GM18873 (cell line): ENCODE results near the gene SNIP1.
"Not testable (repeated sequence)": the region's sequence is repeated elsewhere in the genome, so short reads cannot be mapped to it uniquely, and the experiment has no call there.

ENCODE experiments used
- ATAC-seq: cut with Tn5 transposase; IDR thresholded peaks from one replicate; pipeline ENCODE4 v1.9.1; 2021; ENCODE audit warnings: mild to moderate bottlenecking, moderate library complexity, moderate number of reproducible peaks; ENCODE audit not compliant: unreplicated experiment, low FRiP score

Gene SNIP1

DNA sequence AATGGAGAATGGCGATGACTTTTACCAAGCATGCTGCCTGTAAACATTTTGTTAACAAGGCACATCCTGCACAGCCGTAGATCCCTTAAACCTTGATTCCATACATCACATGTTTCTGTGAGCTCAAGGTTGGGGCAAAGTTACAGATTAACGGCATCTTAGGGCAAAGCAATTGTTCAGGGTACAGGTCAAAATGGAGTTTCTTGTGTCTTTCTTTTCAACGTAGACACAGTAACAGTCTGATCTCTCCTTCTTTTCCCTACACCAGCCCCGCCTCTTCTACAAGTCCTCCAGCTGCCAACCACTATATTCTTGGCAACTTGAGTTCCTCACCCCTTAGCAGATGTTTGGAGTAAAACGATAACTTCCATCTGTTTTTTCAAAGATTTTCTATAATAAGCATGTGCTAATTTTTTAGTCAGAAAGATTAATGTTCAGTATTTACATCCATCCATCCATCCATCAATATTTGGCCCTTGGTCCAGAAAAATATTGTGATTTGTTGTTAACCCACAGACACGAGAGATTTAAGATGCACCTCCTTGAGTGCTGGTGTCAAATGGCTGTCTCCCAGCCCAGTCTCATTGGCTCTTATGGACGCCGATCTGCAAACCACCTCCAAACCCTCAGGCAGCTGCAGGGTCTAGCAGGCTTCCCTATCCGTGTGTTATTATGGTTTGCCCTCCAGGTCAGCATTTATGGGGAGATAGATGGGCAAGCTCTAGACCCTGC is 6.5 kb upstream of the SNIP1 start:
- no peak for ATAC-seq

DNA sequence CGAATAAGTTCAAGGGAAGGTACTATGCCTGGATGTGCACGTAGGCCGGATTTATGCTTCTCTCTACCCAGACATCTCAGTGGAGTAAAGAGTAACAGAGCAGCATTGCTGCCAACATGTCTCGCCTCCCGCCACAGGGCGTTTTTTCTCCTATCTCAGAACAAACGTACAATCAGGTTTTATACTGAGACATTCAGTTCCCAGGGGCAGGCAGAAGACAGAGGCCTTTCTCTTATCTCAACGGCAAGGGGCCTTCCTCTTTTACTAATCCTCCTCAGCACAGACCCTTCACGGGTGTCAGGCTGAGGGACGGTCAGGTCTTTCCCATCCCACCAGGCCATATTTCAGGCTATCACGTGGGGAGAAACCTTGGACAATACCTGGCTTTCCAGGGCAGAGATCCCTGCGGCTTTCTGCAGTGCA is 5.9 kb upstream of the SNIP1 start:
- not testable (repeated sequence) for ATAC-seq

- ATAC-seq, result no peak
These were observed 5.0 kb upstream of the SNIP1 start for GRCh38 chr1:37559080-37559479.

DNA sequence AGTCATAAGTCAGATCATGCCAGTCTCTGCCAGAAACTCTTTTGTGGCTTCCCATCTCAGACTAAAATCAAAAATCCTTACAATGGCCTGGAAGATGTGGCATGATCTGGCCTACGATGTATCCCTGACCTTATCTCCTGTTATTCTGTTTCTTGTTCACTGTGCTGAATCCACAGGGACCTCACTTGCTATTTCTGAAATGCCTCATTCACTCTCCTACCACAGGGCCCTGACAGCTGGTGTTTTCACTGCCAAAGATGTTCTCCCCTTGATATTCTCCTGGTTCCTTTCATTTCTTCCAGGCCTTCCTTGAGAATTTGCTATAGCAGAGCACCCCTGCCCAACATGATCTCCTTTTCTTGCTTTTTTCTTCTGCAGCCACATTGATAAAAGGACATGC is 4.3 kb upstream of the SNIP1 start:
- ATAC-seq, result no peak

- ATAC-seq, result no peak
These were observed 3.3 kb upstream of the SNIP1 start for GRCh38 chr1:37557402-37557801.

DNA sequence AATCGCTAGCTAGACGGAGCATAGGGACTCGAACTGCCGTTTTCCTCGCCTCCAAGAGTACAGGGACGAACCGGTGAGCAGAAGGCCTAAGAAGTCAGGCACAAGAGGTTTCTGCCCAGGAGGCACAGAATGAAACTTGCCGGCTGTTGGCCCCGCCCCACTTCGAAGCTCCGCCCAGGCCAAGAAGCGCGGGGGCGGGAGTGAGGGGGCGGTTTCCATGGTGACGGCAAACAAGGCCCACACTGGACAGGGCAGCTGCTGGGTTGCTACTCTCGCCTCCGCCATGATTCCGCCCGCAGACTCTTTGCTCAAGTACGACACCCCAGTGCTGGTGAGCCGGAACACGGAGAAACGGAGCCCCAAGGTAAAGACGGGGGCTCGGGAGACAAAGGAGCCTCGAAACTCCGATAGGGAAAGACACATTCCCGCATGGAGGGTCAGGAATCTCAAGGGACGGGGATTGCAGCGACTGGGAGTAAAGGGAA is 2.7 kb upstream of the SNIP1 start, which contains the start of gene DNALI1:
Gene DNALI1, plus strand, starts transcription at position 229 of the 485 bp plus-strand sequence. Its CDS starts 55 bp downstream, at position 284.
- ATAC-seq, result no peak

DNA sequence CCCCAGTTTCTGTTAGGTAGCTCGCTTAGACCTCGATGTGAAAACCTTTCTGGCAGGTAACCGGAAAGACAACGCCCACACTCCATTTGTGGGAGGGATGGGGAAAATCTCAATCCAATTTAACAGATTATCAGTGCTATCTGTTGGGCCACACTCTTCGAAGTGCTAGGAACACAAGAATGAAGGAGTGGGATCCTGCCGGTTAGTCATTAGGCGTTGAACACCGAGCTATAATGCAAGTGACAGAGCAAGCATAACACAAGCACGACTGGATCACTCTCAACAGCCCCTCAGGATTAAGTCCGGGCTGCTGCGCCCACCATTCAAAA is 531 bp downstream of the SNIP1 start:
- ATAC-seq, result no peak

- no peak for ATAC-seq
These were observed 4.8 kb downstream of the SNIP1 start for GRCh38 chr1:37549341-37549740.

DNA sequence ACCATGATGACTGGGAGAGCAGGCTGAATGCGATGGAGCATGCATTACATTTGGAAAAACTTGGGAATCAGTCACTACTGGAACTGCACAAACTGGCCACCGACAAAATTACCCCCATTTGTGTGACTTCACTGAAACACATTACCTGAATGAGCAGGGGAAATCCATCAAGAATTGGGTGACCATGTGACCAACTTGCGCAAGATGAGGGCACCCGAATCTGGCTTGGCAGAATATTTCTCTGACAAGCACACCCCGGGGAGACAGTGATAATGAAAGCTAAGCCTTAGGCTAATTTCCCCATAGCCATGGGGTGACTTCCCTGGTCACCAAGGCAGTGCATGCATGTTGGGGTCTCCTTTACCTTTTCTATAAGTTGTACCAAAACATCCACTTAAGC is 9.1 kb downstream of the SNIP1 start:
- no peak for ATAC-seq

DNA sequence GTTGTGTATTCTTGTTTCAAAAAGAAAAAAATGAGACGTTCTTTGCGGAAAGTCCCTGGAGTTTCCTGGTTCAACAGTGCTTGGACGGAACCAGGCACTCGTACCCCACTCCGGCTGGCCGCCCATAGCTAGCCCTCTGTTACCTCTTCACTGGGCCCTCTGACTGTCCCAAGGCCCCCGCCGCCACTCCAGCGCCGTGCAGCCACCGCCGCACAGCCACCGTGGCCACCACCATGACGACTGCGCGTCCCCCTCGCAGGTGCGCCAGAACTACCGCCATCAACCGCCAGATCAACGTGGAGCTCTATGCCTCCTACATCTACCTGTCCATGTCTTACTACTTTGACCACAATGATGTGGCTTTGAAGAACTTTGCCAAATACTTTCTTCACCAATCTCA is 9.6 kb downstream of the SNIP1 start:
- no peak for ATAC-seq

- ATAC-seq, result no peak
These were observed 13.9 kb downstream of the SNIP1 start for GRCh38 chr1:37540036-37540785.

- ATAC-seq, result not testable (repeated sequence)
These were observed 14.9 kb downstream of the SNIP1 start for GRCh38 chr1:37539154-37539553.

- ATAC-seq, result no peak
These were observed 16.7 kb downstream of the SNIP1 start for GRCh38 chr1:37537378-37537777.

GRCh38 chr1:37533317-37534093 is 20.6 kb downstream of the SNIP1 start:
- no peak for ATAC-seq

DNA sequence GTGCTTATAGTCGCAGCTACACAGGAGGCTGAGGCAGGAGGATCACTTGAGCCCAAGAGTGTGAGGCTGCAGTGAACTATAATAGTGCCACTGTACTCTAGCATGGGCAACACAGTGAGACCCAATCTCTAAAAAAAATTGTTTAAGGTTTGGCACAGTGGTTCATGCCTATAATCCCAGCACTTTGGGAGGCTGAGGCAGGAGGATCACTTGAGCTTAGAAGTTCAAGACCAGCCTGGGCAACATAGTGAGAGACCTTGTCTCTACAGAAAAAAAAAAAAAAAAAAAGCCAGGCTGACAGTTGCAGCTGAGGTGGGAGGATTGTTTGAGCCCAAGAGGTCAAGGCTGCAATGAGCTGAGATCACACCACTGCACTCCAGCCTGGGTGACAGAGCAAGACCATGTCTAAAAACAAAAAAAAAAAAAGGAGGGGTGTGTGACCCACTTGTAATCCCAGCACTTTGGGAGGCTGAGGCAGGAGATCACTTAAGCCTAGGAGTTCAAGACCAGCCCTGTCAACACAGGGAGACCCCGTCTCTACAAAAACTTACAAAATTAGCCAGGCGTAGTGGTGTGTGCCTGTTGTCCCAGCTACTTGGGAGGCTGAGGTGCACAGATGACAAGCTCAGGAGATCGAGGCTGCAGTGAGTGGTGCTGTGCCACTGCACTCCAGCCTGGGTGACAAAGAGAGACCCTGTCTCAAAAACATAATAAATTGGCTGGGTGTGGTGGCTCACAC is 21.5 kb downstream of the SNIP1 start:
- ATAC-seq, result not testable (repeated sequence)

DNA sequence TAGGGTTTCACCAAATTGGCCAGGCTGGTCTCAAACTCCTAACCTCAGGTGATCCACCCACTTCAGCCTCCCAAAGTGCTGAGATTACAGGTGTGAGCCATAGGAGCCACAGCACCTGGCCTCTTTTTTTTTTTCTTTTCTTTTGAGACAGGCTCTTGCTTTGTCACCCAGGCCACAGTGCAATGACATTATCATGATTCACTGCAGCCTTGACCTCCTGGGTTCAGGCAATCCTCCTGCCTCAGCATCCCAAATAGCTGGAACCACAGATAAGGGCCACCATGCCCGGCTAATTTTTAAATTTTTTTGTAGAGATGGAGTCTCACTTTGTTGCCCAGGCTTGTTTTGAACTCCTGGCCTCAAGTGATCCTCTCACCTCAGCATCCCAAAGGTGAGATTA is 24.2 kb downstream of the SNIP1 start:
- ATAC-seq, result not testable (repeated sequence)

DNA sequence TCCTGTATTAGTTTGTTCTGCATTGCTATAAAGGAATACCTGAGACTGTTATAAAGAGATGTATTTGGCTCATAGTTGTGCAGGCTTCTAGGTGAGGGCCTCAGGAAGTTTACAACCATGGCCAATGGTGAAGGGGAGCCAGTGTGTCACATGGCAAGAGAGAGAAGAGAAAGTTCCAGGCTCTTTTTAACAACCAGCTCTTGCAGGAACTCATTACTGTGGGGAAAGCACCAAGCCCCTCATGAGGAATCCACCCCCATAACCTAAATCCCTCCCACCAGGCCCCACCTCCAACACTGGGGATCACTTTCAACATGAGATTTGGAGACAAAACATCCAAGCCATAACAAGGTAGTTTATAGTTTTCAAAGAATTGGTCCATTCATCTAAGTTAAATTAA is 34.5 kb downstream of the SNIP1 start:
- no peak for ATAC-seq

DNA sequence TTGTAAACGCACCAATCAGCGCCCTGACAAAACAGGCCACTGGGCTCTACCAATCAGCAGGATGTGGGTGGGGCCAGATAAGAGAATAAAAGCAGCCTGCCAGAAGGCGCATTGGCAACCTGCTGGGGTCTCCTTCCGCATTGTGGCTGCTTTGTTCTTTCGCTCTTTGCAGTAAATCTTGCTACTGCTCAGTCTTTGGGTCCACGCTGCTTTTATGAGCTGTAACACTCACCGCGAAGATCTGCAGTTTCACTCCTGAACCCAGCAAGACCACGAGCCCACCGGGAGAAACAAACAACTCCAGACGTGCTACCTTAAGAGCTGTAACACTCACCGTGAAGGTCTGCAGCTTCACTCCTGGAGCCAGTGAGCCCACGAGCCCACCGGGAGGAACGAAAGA is 35.2 kb downstream of the SNIP1 start:
- not testable (repeated sequence) for ATAC-seq

- not testable (repeated sequence) for ATAC-seq
These were observed 35.9 kb downstream of the SNIP1 start for GRCh38 chr1:37518241-37518640.

DNA sequence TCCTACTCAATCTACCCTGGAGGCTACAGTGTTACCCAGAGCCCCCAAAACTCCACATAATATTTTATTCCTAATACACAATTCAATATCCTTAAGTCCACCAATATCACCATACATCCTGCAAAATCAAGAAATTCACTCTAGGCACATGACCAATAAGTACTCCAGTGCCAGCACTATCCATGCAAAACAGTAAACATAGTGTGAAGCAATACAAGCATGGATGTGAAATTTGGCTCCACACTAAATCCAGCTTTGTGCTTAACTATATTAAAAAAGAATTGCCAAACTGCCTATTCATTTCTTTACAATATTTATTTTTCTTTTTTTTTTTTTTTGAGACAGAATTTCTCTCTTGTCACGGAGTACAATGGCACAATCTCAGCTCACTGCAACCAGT is 36.5 kb downstream of the SNIP1 start:
- no peak for ATAC-seq
